B cell (primary cell): ENCODE data around the gene TMEM150C.

Experiments used
- CTCF ChIP-seq: fragments of 200-600 bp; IDR thresholded peaks from one replicate; pipeline ENCODE4 v1.8.0; 2022; ENCODE audit warnings: antibody characterized with exemption, mild to moderate bottlenecking
- EZH2 ChIP-seq: IDR thresholded peaks from 2 replicates; pipeline ENCODE4 v1.6.1; 2012; ENCODE audit warnings: borderline replicate concordance, low read depth, mild to moderate bottlenecking, moderate library complexity, low read length; ENCODE audit not compliant: insufficient read depth, poor library complexity, severe bottlenecking

DNA sequence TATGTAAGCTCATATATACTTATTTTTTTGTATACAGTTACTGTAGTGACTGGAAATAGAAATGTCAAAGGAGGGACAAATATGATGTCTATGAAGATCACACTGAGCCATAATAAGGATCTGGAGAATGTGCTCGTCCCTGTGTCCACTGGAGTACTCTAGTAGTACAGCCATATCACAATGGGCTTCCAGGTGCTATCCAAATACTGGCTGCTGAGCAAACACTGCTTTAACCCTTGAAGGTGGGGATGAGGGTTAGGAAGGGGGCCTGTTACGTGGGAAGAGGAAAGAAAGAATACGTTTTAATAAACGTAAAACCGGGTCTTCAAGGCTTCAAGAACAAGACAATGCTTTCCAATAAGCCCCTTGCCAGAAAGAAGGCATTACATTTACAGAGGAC, 29.8 kb upstream of the TMEM150C start:
- TF ChIP-seq CTCF (no peak), EZH2 (no peak)
